Ureter (tissue), 1 donor: ENCODE measurements around the gene CEP63. TPM values are rescaled to one million over a fixed set of nuclear protein-coding genes. Genes with fewer than 3 reads are reported as not detected.
A peak's percentile ranks its signal among the peaks of the same experiment; 100 is the strongest.

Experiments
- DNase-seq: peaks from one replicate; pipeline ENCODE4 v3.0.0-alpha.2; 2020; ENCODE audit warnings: low spot score
- total RNA-seq: library from RNA; stranded (reverse); gene quantifications from one replicate; pipeline ENCODE4 v1.2.4, GENCODE V29; 2023
- donor health status: DM: yes; HTN: yes; CAD: no.

The CEP63 gene
- 37.6 TPM for total RNA-seq

GRCh38 chr3:134485718-134486576 is at the start of gene CEP63, which contains the start of gene ANAPC13:
CEP63 (plus strand) TSS chr3:134486057; CDS start chr3:134495321, 9,264 bp downstream.
ANAPC13 (minus strand) TSS chr3:134485985; CDS start chr3:134482904, 3,081 bp downstream.
- DNase-seq = peak; percentile 95

GRCh38 chr3:134437211-134437752 is 48.6 kb upstream of the CEP63 start:
- DNase-seq = no peak

- DNase-seq = no peak
Measured at GRCh38 chr3:134441321-134441720, 44.5 kb upstream of the CEP63 start.

- no peak for DNase-seq
Measured at GRCh38 chr3:134441821-134442220, 44.0 kb upstream of the CEP63 start.

GRCh38 chr3:134445095-134445494 is 40.8 kb upstream of the CEP63 start:
- no peak for DNase-seq

- DNase-seq = no peak
Measured at GRCh38 chr3:134445636-134446035, 40.2 kb upstream of the CEP63 start.

- no peak for DNase-seq
Measured at GRCh38 chr3:134446800-134447199, 39.1 kb upstream of the CEP63 start.

- DNase-seq = no peak
Measured at GRCh38 chr3:134447351-134447750, 38.5 kb upstream of the CEP63 start.

- no peak for DNase-seq
Measured at GRCh38 chr3:134448664-134449063, 37.2 kb upstream of the CEP63 start.

- DNase-seq = no peak
Measured at GRCh38 chr3:134449277-134449676, 36.6 kb upstream of the CEP63 start.

- DNase-seq = no peak
Measured at GRCh38 chr3:134449951-134450350, 35.9 kb upstream of the CEP63 start.

- DNase-seq = no peak
Measured at GRCh38 chr3:134453631-134454030, 32.2 kb upstream of the CEP63 start.

GRCh38 chr3:134457376-134458074 is 28.3 kb upstream of the CEP63 start:
- no peak for DNase-seq

GRCh38 chr3:134458406-134458945 is 27.4 kb upstream of the CEP63 start:
- no peak for DNase-seq

GRCh38 chr3:134459562-134459961 is 26.3 kb upstream of the CEP63 start:
- DNase-seq = no peak

- no peak for DNase-seq
Measured at GRCh38 chr3:134460965-134461364, 24.9 kb upstream of the CEP63 start.

GRCh38 chr3:134462331-134462941 is 23.4 kb upstream of the CEP63 start:
- DNase-seq = no peak

GRCh38 chr3:134463676-134464063 is 22.2 kb upstream of the CEP63 start:
- no peak for DNase-seq

GRCh38 chr3:134464064-134464688 is 21.7 kb upstream of the CEP63 start:
- peak; percentile 64 for DNase-seq

GRCh38 chr3:134464689-134465365 is 21.0 kb upstream of the CEP63 start:
- no peak for DNase-seq

- DNase-seq = no peak
Measured at GRCh38 chr3:134466331-134466730, 19.5 kb upstream of the CEP63 start.
